ENCODE data around the gene IL20.

The IL20 gene

DNA sequence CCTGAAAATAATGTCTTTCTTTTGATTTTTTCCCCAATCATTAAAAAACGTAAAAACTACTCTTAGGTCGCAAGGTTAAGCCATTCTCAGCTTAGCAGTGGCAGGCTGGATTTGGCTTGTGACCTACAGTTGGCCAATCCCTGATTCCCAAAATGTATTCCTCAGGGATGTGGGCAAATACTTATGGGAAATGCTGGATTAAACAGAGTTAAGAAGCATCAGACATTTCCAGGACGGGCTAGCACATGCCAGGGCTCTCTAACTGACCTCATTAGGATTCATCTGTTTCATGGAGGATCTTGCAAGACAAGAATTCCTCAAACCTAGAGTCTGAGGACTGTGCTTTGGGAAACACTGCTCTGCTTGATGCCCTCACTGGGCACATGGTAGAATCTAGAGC is 30.8 kb downstream of the IL20 start:
- intact Hi-C loops (cut with DNase I): no loop called here
- DNase-seq: peak in 1 of 42 donors; percentile 14

GRCh38 chr1:206897175-206897574 is 31.8 kb downstream of the IL20 start, which contains the start of gene IL24:
Gene IL24, plus strand, starts transcription at chr1:206897443. Its CDS starts 390 bp downstream, at chr1:206897833.
- peak in 2 of 42 donors; percentile 5 to 17 for DNase-seq
- intact Hi-C loops (cut with DNase I): no loop called here

- intact Hi-C loops (cut with DNase I): no loop called here
- DNase-seq: peak in 2 of 42 donors; percentile 27 to 32
These were observed 32.9 kb downstream of the IL20 start for GRCh38 chr1:206898089-206898914.

DNA sequence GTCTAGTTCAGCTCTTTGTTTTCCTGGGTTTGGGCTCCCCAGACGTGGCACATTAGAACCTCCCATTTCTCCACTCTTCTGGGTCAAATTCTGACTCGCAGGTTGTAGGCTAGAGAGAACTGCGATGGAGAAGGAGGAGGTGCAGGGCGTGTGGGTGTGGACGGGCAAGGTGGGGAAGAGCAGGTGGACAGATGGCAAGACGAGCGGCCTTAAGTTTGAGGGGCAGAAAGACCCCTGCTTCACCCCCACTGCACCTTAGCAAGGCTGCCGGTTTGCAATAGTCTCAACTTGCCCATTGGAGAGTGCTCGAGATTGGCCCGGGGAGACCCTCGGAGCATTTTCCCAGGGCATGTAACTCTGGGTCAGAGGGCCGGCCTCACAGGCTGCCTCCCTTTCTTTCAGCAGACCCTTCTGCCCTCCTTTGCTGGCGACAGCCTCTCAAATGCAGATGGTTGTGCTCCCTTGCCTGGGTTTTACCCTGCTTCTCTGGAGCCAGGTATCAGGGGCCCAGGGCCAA is 33.5 kb downstream of the IL20 start:
- peak in 2 of 42 donors; percentile 9 to 32 for DNase-seq
- intact Hi-C loops (cut with DNase I): no loop called here

- intact Hi-C loops (cut with DNase I): no loop called here
- no peak for DNase-seq
These were observed 34.3 kb downstream of the IL20 start for GRCh38 chr1:206899717-206900116.

DNA sequence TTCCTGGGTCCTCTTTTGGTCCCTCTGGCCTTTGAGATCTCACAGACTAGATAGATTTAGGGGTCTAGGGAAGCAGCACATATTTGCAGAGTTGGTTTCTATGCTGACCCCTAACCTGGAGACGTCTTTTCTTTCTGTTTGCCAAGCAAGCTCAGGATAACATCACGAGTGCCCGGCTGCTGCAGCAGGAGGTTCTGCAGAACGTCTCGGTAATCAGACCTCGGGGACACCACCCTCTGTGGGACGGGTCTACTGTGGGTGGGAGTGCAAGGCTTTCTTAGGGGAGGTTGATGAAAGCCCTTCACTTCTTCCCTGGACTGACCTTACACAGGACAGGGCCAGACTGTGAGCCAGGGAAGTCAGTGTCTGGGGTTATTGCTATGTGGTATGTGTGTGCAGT is 34.7 kb downstream of the IL20 start:
- DNase-seq: peak in 1 of 42 donors; percentile 6
- intact Hi-C loops (cut with DNase I): no loop called here

- no peak for DNase-seq
- intact Hi-C loops (cut with DNase I): no loop called here
These were observed 36.5 kb downstream of the IL20 start for GRCh38 chr1:206901944-206902343.

DNA sequence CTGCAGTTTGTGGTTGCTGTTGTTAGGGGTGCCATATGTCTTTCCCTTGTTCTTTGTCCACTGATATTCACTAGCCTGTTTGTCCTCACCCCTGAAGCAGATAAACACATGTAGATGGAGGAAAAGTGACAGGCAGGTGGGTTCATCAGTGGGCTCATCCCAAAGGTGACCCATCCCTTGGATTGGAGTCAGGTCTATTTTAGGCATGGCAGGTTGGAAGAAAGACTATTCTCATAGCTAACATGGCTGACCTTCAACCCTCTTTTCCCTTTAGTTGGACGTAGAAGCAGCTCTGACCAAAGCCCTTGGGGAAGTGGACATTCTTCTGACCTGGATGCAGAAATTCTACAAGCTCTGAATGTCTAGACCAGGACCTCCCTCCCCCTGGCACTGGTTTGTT is 37.3 kb downstream of the IL20 start:
- intact Hi-C loops (cut with DNase I): no loop called here
- no peak for DNase-seq

GRCh38 chr1:206903687-206904086 is 38.3 kb downstream of the IL20 start:
- DNase-seq: no peak
- intact Hi-C loops (cut with DNase I): no loop called here

- no peak for DNase-seq
- intact Hi-C loops (cut with DNase I): no loop called here
These were observed 39.2 kb downstream of the IL20 start for GRCh38 chr1:206904423-206905142.

GRCh38 chr1:206905295-206906164 is 40.1 kb downstream of the IL20 start:
- no peak for DNase-seq
- intact Hi-C loops (cut with DNase I): no loop called here

- intact Hi-C loops (cut with DNase I): no loop called here
- DNase-seq: no peak
These were observed 42.0 kb downstream of the IL20 start for GRCh38 chr1:206907304-206907991.

- DNase-seq: no peak
- intact Hi-C loops (cut with DNase I): no loop called here
These were observed 42.6 kb downstream of the IL20 start for GRCh38 chr1:206908038-206908437.

DNA sequence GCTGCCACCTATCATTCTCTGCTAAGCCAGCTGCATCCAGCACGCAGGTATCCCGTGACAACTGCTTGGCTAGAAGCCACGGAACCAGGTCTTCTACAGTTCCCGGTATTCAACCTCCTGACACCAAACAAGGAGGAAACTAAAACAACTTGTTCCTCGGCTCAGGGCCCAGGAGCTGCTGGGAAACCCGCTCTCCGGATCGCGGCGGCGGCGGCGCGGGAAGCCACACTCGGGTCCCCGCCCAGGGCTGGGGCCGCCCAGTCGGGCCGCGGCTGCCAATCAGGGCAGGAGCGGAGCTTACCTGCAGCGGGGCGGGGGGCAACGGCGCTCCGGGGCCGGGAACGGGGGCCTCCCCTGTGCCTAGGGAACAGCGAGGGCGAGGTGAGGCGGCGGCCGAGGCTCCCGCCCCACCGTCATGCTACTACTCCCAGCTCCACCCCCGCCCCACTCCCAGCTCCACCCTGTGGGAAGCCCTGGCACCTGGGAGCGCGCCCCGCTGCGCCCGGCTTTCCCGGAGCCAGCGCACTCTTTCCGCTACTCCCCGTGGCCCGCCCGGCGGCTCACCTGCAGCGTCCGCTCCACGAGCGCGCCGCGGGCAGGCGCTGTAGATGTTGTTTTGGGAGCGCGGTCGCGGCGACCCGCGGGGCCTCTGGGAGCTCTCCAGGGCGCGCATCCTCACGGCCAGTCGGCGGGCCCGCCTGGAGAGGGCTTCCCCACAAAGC is 43.9 kb downstream of the IL20 start:
- peak in 39 of 42 donors; percentile 12 to 79 (median 49) for DNase-seq
- intact Hi-C loops (cut with DNase I): no loop called here

- DNase-seq: no peak
- intact Hi-C loops (cut with DNase I): loop anchor here (5.0 to 10.0 kb wide), 2 partner anchors 178 to 275 kb away; partner anchors contain the start of gene DYRK3
These were observed 44.5 kb downstream of the IL20 start for GRCh38 chr1:206909883-206910318.

DNA sequence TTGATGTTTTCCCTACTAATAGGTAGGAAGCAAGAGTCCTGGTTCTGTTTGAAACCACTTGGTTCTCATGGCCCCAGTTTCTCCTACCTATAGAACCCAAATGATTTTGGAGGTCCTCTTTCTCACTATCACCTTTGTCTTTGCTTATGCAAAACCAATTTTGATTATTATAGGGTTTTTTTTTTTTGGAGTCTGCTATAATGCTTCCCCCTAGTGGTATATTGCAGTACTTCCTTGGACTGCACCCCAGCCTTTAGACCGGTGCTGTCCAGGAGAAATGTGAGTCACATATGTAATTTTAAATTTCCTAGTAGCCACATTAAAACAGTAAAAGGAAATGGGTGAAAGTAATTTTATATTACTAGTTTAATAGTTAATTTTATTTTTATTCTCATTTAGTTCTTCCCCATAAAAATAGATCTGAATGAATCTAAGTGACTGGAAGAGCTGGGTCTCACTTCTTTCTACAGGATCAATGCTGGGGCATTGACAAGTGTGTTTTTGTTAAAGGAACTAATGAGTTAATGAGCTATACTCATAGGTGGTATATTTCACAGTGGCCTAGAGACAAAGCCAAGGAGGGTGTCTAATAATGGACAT is 45.7 kb downstream of the IL20 start:
- intact Hi-C loops (cut with DNase I): loop anchor here (5.0 to 10.0 kb wide), 2 partner anchors 179 to 276 kb away; partner anchors contain the start of gene DYRK3
- DNase-seq: peak in 15 of 42 donors; percentile 20 to 72 (median 27)

GRCh38 chr1:206912445-206913095 is 47.1 kb downstream of the IL20 start:
- peak in 41 of 42 donors; percentile 13 to 89 (median 70) for DNase-seq
- intact Hi-C loops (cut with DNase I): loop anchor here (5.0 to 10.0 kb wide), 2 partner anchors 180 to 278 kb away; partner anchors contain the start of gene DYRK3

All from head of caudate nucleus (tissue), 42 donors.